Posterior cingulate gyrus (tissue), 11 donors: ENCODE measurements around the gene OR10R2.

Experiments
- DNase-seq, 10 donors: peaks; one replicate each; pipeline versions ENCODE4 v3.0.0 to v3.0.0-alpha.2; 2020 to 2021; ENCODE audit warnings: mixed read lengths in 3 of 10
- intact Hi-C: fragments of 100-400 bp; cut with DNase I; formaldehyde crosslinking; loops from one replicate; pipeline ENCODE4 v1.15.1; 2023

OR10R2 gene

GRCh38 chr1:158521666-158522058, 49.6 kb downstream of the OR10R2 start:
- intact Hi-C loops = no loop called here
- no peak for DNase-seq

- DNase-seq = peak in 1 of 10 donors; percentile 12
- intact Hi-C loops = loop anchor here (2.0 kb wide), 1 partner anchor 323 kb away; no protein-coding TSS in a partner anchor
These were observed 55.3 kb downstream of the OR10R2 start for GRCh38 chr1:158527190-158527815.
